Aorta (tissue), 5 donors: ENCODE data around the gene SLC26A11. TPM values are rescaled to one million over a fixed set of nuclear protein-coding genes. Genes with fewer than 3 reads are reported as not detected.

Experiments used
- ATAC-seq: fragments of 200-7000 bp; cut with Tn5 transposase; one replicate; pipeline ENCODE4 v1.9.1; 2022; ENCODE audit warnings: moderate library complexity; ENCODE audit not compliant: low FRiP score
- DNase-seq, 2 donors: peaks; one replicate each; pipeline ENCODE4 v3.0.0-alpha.2; 2020
- H3K27ac ChIP-seq, 2 donors: one replicate each; pipeline ENCODE4 v1.5.1; 2013; ENCODE audit warnings: low read length in 2 of 2, mild to moderate bottlenecking in 2 of 2, moderate library complexity in 2 of 2, control low read depth in 1 of 2, inconsistent platforms in 1 of 2, low read depth in 1 of 2
- H3K27me3 ChIP-seq, 2 donors: one replicate each; pipeline ENCODE4 v1.6.1; 2013; ENCODE audit warnings: control low read depth in 1 of 2, low read length in 1 of 2, mild to moderate bottlenecking in 1 of 2, moderate library complexity in 1 of 2; ENCODE audit not compliant: insufficient read depth in 2 of 2, control insufficient read depth in 1 of 2
- H3K36me3 ChIP-seq, 2 donors: one replicate each; pipeline ENCODE4 v1.6.1; 2013; ENCODE audit warnings: control low read depth in 1 of 2, low read length in 1 of 2, mild to moderate bottlenecking in 1 of 2; ENCODE audit not compliant: insufficient read depth in 2 of 2, control insufficient read depth in 1 of 2
- H3K4me1 ChIP-seq, 2 donors: one replicate each; pipeline ENCODE4 v1.6.1; 2013; ENCODE audit warnings: low read length in 2 of 2, control low read depth in 1 of 2, mild to moderate bottlenecking in 1 of 2, moderate library complexity in 1 of 2; ENCODE audit not compliant: insufficient read depth in 2 of 2, control insufficient read depth in 1 of 2
- H3K4me3 ChIP-seq, 2 donors: one replicate each; pipeline ENCODE4 v1.5.1; 2013; ENCODE audit warnings: low read length in 2 of 2, control low read depth in 1 of 2, mild to moderate bottlenecking in 1 of 2
- H3K9me3 ChIP-seq: one replicate; pipeline ENCODE4 v1.6.1; 2013; ENCODE audit warnings: mild to moderate bottlenecking, low read length; ENCODE audit not compliant: control insufficient read depth
- WGBS, 2 donors: extraction: QIAGEN DNeasy Blood & Tissue Kit; methylation state at CpG; one replicate each; pipeline ENCODE4 v1.1.7; 2013; 5-methylcytosine and 5-hydroxymethylcytosine counted together
- intact Hi-C, 2 donors: fragments of 100-400 bp; cut with DNase I; formaldehyde crosslinking; loops; one replicate each; pipeline versions ENCODE4 v1.14.2 to v1.15.0; 2022
- polyA plus RNA-seq, 2 donors: library from polyadenylated mRNA; stranded (reverse); fragments of 200-250 nt; gene quantifications; one replicate each; pipeline ENCODE4 v1.2.3, GENCODE V29; 2013
- total RNA-seq, 2 donors: library from RNA; stranded (reverse); fragmentation: NEBNext Ultra II Directional; extraction: Animal tissue kit (Norgen Biotek cat#: 25700); gene quantifications; one replicate each; pipeline ENCODE4 v1.2.1, GENCODE V29; 2021
- donor health status: healthy with polysubstance abuse.
- donor health status: Bipolar disorder and iron deficiency.
- donor health status: DM: no; HTN: no; CAD: no.
- donor health status: DM: no; HTN: no; CAD: no.
- donor health status: DM: yes; HTN: yes; CAD: no.

The SLC26A11 gene
- total and polyA plus RNA-seq, 4 donors, result 7.3 to 34.0 (median 17.5) TPM

DNA sequence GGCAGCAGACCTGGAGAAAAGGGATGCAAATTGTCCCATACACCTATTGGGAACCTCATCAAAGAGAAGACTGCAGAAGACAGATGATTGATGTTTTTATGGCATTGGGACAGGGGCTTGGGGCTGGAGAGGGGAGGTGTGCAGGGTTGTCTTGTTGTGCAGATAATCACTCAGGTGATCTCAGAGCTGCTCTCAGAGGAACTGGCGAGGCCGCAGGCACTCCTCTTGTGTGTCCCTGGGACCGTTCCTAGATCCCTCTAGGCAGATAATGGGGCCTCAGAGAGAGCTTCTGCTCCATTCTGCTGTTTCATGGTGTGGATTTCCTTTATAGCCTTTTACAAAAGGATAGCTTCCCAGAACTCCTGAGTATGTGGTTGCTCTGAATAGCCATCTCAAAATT lies 42.1 kb downstream of the SLC26A11 start:
- 71 to 78% methylated on average over 3 of the region's 3 CpGs for WGBS, 2 donors
- ATAC-seq (no peak), DNase-seq (no peak)
- Histone ChIP-seq H3K27me3 (no peaks in the 10 kb centered on the region), H3K4me3 (no peak overlapping the region), H3K9me3 (no peaks in the 10 kb centered on the region), H3K27ac (no peak overlapping the region), H3K4me1 (no peaks in the 10 kb centered on the region), H3K36me3 (no peaks in the 10 kb centered on the region)
- intact Hi-C loops, result no loop called here

DNA sequence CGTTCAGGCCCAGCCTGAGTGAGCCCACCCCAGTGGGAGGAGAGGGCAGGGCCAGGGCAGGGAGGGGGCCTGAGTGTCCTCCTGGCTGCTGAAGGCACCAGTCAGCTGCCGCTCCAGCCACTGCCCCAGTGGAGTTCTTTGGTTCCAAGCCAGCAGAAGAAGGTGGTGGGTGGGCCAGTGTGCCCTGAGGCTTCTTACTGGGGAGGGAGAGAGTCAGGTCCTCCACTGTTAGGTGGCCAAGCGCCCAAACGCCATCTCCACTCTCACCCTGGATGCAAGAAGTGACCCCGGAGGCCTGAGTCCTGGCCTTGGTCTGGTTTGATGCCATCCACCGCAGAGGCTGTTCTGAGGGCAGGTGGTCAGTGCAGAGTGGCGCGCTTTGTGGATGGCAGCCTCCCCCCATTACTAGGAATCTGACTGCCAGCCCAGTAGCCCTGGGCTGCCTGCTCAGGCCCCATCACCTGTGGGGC lies 42.6 kb downstream of the SLC26A11 start:
- 79 to 80% methylated on average over 8 of the region's 8 CpGs for WGBS, 2 donors
- DNase-seq (no peak), ATAC-seq (no peak)
- Histone ChIP-seq H3K9me3 (no peaks in the 10 kb centered on the region), H3K27ac (no peak overlapping the region), H3K36me3 (no peaks in the 10 kb centered on the region), H3K27me3 (no peaks in the 10 kb centered on the region), H3K4me1 (no peaks in the 10 kb centered on the region), H3K4me3 (no peak overlapping the region)
- intact Hi-C loops, result no loop called here

DNA sequence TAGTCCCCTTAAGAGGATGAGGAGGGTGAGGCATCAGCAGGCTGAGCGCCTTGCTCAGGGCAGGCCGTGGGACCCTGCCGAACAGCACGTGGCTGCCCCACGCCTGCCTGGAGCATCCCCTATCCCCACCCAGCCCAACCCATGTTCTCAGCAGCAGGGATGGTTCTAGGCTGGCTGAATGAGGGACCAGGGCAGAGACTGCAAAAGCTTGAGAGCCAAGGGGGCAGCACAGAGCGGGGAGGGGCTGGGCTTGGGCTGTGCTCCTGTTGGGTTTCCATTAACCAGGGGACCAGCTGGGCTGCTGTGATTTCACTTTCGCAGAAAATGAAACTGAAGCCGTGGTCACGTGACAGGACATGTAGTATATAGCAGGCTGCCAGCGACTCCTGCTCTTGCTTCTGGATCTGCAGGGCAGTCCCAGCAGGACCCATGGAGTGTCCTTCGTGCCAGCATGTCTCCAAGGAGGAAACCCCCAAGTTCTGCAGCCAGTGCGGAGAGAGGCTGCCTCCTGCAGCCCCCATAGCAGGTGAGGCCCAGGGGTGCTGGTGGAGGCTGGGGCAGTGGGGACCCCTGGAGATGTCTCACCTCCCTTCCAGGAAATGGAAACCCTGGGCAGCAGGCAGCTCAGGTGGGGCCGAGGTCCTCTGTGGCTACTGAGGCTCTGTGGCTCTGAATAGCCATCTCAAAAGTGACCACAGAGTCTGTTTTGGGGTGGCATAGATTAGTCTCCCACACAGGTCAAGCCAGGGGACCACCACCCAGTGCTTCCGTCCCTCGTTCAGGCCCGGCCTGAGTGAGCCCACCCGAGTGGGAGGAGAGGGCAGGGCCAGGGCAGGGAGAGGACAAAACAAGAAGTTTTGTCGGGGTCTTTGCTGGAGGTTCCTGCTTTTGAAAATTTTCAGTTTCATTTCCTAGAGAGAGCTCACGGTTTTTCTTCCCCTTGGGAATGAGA lies 43.3 kb downstream of the SLC26A11 start:
- Histone ChIP-seq H3K27me3 (no peaks in the 10 kb centered on the region), H3K36me3 (no peaks in the 10 kb centered on the region), H3K9me3 (no peaks in the 10 kb centered on the region), H3K4me1 (no peaks in the 10 kb centered on the region), H3K27ac (no peak overlapping the region), H3K4me3 (no peak overlapping the region)
- ATAC-seq (peak; percentile 79), DNase-seq (peak; percentile 86 to 90)
- intact Hi-C loops, result no loop called here
- 63 to 68% methylated on average over 19 of the region's 19 CpGs for WGBS, 2 donors

DNA sequence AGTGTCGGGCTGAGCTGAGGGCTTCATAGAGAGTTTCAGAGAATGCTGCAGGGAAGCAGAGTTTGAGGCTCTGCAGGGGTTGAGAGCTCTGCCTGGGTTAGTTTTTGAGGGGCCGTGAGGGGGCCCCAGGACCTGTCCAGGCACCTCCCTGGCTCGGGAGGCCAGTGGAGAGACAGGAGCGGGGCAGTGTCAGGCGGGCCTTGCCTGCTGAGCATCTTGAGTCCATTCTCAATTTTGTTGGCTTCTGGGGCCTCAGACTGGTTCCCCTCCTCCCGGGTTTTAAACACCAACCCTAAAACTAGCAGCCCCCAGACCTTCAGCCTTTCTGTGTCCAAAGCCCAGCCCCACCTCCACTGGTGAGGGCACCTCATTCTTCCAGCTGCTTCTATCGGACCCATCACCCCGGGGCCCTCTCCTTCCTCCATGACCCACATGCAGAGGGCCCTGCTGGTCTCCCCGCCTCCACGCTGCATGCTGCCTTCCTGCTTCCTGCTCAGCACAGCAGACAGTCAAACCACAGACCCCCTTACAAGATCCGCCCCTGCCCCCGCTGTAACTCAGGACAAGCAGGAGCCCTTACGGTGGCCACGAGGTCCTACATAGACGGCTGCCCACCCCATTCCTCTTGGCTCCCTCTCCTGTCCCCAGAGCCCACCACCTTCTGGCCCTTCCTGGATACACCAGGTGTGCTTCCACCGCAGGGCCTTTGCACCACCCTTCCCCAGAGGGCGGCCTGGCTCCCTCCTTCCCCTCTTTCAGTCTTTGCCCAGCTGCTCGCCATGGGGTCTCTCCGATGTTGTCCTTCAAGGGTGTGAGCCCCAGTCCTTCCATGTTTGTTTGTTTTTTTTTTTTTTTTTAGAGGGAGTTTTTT lies 44.2 kb downstream of the SLC26A11 start:
- Histone ChIP-seq H3K4me3 (no peak overlapping the region), H3K36me3 (no peaks in the 10 kb centered on the region), H3K4me1 (no peaks in the 10 kb centered on the region), H3K27me3 (no peaks in the 10 kb centered on the region), H3K27ac (no peak overlapping the region), H3K9me3 (no peaks in the 10 kb centered on the region)
- intact Hi-C loops, result no loop called here
- ATAC-seq (no peak), DNase-seq (no peak)
- WGBS, 2 donors, result 86 to 87% methylated on average over 19 of the region's 19 CpGs

DNA sequence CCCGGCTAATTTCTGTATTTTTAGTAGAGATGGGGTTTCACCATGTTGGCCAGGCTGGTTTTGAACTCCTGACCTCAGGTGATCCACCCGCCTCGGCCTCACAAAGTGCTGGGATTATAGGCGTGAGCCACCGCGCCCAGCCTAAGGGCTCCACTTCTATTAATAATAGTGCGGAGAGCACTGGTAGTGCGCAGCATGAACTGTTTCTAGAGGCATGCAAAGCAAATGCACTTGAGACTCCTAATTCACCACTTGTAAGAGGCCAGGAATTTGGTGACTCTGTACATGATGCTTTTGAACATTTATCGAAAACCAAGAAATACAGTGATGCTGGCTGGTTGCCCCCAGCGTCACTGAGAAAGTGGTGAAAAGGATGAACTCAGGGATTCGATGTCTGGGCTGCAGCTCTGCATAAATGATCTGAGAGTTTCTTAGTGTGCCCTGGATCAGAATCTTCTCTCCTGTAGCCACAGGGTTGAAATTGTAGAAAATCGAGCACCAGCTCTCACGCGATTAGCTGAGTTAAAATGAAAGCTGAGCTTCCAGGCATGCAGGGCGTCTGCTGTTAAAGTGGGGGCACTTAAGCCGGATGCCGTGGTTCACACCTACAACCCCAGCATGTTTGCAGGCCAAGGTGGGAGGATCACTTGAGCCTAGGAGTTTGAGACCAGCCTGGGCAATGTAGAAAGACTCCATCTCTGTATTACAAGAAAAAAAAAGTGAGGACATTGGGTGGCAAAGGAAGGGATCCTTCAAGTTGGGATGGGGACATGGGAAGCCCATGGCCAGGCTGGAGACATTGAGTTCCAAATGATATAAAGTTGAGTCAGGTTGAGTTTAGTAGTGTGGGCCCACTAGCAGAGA lies 45.2 kb downstream of the SLC26A11 start:
- no peak for DNase-seq
- intact Hi-C loops, result no loop called here
- ATAC-seq, result no peak
- H3K27ac ChIP-seq, result no peak overlapping the region
- H3K36me3 ChIP-seq, result no peaks in the 10 kb centered on the region
- no peaks in the 10 kb centered on the region for H3K4me1 ChIP-seq
- H3K27me3 ChIP-seq, result no peaks in the 10 kb centered on the region
- H3K4me3 ChIP-seq, result no peak overlapping the region
- 93 to 96% methylated on average over 17 of the region's 17 CpGs for WGBS, 2 donors
- no peaks in the 10 kb centered on the region for H3K9me3 ChIP-seq

DNA sequence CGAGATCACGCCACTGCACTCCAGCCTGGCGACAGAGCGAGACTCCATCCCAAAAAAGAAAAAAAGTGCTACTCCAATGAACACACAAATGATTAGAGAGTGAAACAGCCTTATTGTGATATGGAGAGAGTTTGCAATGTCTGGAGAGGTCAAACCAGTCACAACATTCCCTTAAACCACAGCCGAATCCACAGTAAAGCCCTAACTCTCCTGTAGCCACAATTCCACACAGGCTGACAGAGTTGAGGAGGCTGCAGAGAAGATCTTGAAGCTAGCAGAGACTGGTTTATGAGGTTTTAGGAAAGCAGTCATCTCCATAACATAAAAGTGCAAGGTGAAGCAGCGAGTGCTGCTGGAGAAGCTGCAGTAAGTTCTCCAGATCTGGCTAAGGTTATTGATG lies 47.2 kb downstream of the SLC26A11 start:
- no peaks in the 10 kb centered on the region for H3K4me1 ChIP-seq
- H3K4me3 ChIP-seq, result no peak overlapping the region
- WGBS, 2 donors, result 95 to 97% methylated on average over 6 of the region's 6 CpGs
- DNase-seq (no peak), ATAC-seq (no peak)
- no peaks in the 10 kb centered on the region for H3K9me3 ChIP-seq
- H3K27ac ChIP-seq, result no peak overlapping the region
- no peaks in the 10 kb centered on the region for H3K27me3 ChIP-seq
- H3K36me3 ChIP-seq, result no peaks in the 10 kb centered on the region
- intact Hi-C loops, result no loop called here

DNA sequence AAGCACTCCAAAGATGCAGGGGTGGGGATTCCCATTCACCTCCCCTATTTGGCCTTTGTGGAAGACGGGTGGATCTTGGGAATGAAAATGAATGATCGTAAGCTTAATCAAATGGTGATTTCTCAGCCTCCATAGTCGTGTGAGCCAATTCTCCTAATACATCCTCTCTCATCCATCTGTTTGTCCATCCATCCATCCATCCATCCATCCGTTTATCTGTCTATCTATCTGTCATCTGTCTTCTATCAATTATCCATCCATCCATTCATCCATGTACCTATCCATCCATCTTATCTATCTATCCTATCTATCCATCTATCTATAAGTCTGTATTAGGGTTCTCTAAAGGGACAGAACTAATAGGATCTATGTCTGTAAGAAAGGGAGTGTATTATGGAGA lies 48.2 kb downstream of the SLC26A11 start:
- Histone ChIP-seq H3K27ac (no peak overlapping the region), H3K4me1 (no peaks in the 10 kb centered on the region), H3K36me3 (no peaks in the 10 kb centered on the region), H3K9me3 (no peaks in the 10 kb centered on the region), H3K4me3 (no peak overlapping the region), H3K27me3 (no peaks in the 10 kb centered on the region)
- no peak for DNase-seq
- no peak for ATAC-seq
- intact Hi-C loops, result no loop called here
- 85 to 99% methylated on average over 4 of the region's 4 CpGs for WGBS, 2 donors

DNA sequence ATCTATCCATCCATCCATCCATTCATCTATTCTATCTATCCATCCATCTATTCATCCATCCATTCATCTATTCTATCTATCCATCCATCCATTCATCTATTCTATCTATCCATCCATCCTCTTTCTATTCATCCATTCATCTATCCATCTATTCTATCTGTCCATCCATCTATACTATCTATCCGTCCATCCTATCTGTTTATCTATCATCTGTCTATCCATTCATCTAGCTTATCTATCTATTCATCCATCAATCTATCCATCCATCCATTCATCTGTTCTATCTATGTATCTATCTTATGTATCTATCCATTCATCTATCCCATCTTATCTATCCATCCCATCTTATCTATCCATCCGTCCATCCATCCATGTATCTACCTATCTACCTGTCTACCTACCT lies 49.2 kb downstream of the SLC26A11 start:
- ATAC-seq (no peak), DNase-seq (no peak)
- Histone ChIP-seq H3K9me3 (no peaks in the 10 kb centered on the region), H3K4me1 (no peaks in the 10 kb centered on the region), H3K4me3 (no peak overlapping the region), H3K27me3 (no peaks in the 10 kb centered on the region), H3K36me3 (peaks cover 0 to 2% of the 10 kb centered on the region in 2 donors), H3K27ac (no peak overlapping the region)
- 89 to 90% methylated on average over 2 of the region's 2 CpGs for WGBS, 2 donors
- intact Hi-C loops, result no loop called here
